Stimulated activated CD4-positive, alpha-beta T cell treated with anti-CD3 and anti-CD28 coated beads, Interleukin-12 subunit alpha, Interleukin-12 subunit beta, amount 100 ng/mL, for 48 hours (primary cell): ENCODE results near the gene ANKRD35.

Source experiments
- DNase-seq, 3 donors: peaks; one replicate each; pipeline ENCODE4 v3.0.0-alpha.2; 2020; ENCODE audit warnings: low read depth in 2 of 3, low spot score in 1 of 3

The ANKRD35 gene

GRCh38 chr1:145897969-145898368 lies 12.3 kb upstream of the ANKRD35 start:
- no peak for DNase-seq

DNA sequence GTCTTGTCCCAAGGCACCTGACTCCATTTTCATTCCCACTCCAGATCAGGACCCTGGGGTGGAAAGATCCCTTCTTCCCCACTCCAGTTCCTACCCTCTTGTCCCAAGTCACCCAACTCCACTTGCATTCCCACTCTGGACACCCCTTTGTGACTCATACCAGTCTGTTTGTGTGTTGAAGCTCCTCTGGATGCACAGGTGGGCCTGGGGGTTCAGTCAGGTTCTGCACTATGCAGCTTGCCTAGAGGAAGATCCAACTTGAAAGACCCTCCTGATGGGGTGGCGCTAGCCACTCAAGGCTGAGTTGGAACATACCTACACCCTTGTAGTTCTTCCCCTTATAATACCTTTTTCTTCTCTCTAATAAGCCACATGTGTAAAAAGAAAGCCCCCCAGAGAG lies 9.8 kb upstream of the ANKRD35 start:
- DNase-seq, result no peak

DNA sequence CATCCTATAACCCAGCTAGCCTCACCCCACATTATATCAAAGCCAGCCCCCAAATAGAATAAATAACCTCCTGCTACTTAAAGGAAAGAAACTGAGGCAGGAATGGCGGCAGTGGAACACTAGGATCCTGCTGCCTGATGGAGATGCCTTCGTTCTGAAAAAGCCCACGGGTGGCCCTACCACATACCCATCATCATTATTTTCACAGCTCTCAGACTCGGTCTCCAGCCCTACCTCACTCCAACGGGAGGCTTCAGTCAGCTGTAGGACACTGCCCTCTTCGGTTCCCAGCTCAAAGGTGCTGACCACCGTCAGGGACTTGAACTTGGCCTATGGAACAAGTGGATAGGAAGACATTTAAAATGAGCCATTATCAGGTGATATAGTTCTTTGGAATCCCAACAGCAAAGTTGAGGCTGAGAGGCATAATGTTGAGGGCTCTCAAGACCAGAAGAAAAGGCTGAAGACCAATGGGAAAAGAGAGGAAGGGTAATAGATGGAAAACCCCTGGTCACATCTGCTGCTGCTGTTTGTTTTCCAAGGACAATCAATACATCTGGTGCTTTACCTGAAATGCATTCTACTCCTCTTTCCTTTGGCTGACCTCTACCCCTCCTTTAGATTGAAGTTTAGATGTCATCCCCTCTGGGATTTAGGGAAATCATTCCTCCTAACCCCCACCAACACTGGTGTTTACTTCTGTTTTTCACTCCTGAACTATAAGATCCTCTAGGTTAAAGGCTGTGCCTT lies 7.8 kb upstream of the ANKRD35 start:
- DNase-seq, result no peak

- DNase-seq, result no peak
These were observed 6.9 kb upstream of the ANKRD35 start for GRCh38 chr1:145892486-145893087.

- DNase-seq, result peak; percentile 29 to 46 (median 45)
These were observed 6.2 kb upstream of the ANKRD35 start for GRCh38 chr1:145891587-145892485.

DNA sequence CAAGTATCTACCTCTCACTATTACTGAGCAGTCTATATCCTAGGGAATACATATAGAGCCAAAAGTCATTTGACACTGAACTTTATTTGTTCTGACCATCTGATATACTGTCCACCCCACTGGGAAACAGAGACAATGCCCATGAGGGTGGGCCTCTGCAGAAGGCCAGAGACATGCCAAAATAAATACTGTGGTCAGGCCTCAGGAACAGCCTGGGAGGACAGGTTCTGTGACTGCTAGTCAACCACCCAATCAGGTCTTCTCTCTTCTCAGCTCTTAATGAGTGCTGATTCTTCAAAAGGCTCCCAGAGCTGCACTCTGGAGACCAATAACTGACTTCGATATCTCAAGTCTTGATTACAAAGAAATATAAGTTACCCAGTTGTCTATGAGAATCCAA lies 5.5 kb upstream of the ANKRD35 start:
- no peak for DNase-seq

GRCh38 chr1:145889722-145890121 lies 4.1 kb upstream of the ANKRD35 start:
- no peak for DNase-seq

DNA sequence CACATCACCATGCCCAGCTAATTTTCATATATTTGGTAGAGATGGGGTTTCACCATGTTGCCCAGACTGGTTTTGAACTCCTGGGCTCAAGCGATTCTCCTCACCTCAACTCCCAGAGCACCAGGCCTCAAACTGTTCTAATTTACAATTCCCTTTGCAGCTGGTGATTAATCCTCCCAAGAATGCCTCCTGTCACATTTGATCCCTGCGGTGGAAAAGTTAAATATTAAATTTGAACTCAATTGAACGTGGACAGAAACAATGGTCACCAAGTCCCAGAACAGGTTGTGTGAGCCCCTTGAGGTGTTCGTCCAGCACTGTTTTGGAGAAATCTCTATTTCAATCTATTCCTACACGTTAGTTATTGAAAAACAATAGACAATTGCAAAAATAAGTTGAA lies 2.0 kb upstream of the ANKRD35 start:
- DNase-seq, result no peak

- DNase-seq, result no peak
These were observed 1.1 kb upstream of the ANKRD35 start for GRCh38 chr1:145886816-145887215.

DNA sequence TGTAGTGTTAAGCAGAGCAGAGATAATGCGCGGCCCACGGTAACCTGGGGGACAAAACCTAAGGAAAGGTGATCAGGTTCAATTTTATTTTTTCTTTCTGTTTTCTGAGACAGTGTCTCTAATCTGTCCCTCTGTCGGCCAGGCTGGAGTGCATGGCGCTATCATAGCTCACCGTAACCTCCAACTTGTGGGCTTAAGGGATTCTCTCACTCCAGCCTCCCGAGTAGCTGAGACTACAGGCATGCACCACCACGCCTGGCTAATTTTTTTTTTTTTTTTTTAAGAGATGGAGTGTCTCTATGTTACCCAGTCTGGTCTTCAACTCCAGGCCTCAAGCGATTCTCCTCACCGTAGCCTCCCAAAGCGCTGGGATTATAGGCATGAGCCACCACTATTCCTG lies 724 bp upstream of the ANKRD35 start:
- no peak for DNase-seq

DNA sequence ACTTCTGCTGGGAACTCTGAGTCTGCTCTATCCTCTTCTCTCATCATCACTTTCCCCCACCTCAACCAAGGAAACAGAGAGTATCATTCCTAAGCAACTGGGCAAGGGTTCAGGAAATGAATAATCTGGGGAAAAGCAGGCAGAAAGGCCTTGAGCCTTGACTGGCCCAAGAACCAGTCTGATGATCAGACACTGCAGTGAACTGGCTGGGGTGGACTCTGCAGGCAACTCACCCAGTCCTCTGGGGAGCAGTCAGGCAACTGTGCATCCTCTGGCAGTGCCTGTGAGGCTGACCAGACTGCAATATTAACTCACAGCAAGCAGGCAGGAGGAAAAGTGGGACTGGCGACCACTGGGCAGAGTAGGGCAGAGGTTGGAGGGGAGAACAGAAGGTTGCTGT lies 991 bp downstream of the ANKRD35 start:
- DNase-seq, result no peak

DNA sequence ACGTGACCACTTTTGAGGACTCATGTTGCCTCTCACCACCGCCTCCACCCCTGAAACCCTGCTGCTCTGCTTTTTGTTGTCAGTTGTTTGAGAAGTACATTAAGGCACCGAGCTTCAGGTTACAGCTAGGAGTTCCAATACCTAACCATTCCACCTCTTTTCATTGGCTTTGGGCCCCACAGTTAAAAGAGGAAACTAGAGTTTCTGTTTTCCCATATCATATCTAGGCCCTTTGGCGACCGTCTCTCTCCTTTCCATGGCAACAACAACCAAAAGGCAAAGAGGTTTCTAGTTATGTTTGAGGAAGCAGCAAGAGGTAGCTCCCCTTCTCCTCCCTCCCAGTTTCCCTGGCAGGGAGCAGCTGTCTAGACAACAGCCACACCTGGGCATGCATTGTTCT lies 5.9 kb downstream of the ANKRD35 start:
- no peak for DNase-seq

DNA sequence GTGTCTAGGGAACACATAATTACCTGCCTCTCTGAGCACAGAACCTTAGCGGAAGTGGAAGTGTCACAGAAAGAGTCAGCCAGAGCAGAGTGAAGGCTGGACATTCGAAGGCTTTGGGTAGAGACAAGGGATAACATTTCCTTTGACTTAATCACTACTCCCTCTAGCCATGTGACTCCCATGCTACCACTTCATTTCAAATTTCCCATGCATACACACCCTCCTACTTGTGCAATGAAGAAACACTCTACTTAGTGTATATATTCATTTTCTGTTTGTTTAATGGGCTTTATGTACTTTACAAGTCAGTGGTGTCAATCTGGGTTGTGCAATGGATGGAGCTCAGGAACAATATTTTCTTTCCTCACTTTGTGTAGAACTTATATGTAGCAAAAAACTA lies 6.9 kb downstream of the ANKRD35 start:
- DNase-seq, result no peak

GRCh38 chr1:145877923-145878486 lies 7.7 kb downstream of the ANKRD35 start:
- no peak for DNase-seq

DNA sequence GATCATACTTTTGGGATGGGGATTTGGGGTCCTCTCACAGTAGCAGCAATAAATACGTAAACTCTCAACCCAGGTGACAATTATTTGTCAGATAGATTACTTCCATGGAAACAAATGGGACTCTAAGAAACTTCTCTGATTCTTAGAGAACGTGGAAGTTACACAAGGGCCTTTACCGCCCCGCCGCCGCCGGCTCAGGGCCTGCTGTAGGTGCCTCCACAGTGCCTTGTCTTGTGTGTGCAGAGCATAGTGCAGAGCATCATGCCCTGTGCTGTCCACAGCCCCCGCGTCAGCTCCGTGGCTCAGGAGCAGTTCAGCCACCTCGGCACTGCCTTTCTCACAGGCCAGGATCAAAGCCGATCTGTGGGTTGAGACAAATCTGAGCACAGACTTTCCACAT lies 11.0 kb downstream of the ANKRD35 start:
- DNase-seq, result no peak

DNA sequence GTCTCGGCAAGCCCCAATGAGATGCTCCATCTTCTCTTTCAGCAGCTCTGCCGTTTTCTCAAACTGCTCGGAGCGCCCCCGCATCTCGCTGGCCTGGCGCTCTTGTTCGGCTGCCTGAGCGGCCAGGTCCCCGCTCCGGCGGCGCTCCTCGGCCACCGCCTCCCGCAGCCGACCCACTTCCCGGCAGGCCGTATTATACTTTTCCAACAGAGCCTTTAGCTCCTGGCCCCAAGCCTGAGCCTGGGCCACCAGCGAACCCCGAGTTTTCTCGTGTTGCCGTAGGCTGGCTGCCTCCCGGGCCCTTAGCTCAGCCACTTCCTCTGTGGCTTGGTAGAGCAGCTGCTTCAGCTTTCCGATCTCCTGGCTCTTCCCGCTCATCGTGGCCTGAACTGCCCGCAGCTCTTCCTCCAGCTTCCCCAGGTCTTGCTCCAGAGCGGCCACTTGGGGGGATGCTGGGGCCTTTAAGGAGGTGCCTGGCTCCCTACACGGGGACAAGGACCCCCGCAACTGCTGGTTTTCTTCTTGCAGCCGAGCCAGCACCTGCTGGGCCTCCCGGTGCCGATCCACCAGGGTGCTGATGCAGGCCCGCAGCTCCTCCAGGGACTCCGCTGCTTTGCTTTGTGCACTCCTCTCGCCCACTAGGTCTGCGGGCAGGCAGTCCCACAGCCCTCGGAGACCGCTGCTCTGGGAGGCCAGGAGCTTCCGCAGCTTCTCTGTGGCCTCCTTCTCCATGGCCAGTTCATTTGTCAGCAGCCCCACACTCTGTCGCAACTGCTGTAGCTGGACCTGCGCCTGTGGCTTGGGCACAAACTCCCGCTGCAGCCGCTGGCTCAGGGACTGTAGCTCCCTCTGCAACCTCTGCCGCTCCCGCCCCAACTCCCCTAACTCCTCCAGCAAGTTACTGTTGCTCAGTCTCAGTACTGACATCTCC lies 13.4 kb downstream of the ANKRD35 start:
- DNase-seq, result peak in 1 of 3 donors; percentile 15

GRCh38 chr1:145868232-145868631 lies 17.4 kb downstream of the ANKRD35 start:
- no peak for DNase-seq

DNA sequence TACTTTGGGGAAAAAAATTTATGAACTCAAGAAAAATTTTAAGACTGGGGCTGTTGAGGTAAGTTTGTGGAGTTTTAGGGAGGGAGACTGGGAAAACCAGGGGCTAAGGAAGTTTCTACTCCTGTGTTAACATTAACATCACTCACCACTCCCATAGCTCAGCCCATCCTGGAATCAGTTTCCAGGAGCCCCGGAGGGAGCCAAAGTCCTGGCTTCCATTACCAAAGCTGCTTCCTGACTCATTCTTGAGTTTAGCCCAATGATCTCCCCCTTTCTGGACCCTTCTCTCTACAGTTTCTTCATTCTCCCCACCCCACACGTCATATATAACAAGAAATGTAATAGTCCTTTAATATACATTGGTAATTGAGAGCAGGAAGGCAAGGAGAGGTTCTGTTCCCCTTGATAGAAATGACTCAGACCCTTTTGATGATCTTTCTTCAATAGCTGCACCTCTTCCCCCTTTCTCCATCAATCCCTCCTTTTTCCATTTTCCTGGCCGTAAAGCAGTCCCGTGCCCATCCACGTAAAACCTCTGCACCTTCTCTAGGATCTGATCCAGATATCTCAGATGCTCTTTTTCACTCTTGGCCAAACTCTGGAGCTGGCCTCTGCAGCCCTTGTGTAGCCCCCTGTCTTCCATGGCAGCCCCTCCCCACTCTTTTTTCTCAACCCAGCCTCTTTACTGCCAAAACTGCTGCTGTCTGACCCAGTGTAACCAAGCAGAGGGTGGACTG lies 22.2 kb downstream of the ANKRD35 start:
- no peak for DNase-seq

- DNase-seq, result peak; percentile 37 to 78 (median 66)
These were observed 26.1 kb downstream of the ANKRD35 start for GRCh38 chr1:145859491-145860023.
